Colonic mucosa (tissue), 4 donors: Measurements from ENCODE around the gene MRM2. TPM values are rescaled to one million over a fixed set of nuclear protein-coding genes. Genes with fewer than 3 reads are reported as not detected.

Experiments
- DNase-seq: peaks from one replicate; pipeline ENCODE4 v3.0.0-alpha.2; 2020
- H3K27ac ChIP-seq: fragments of 200-600 bp; one replicate; pipeline ENCODE4 v1.8.0; 2021
- H3K27me3 ChIP-seq: fragments of 200-600 bp; one replicate; pipeline ENCODE4 v1.8.0; 2021
- H3K36me3 ChIP-seq: fragments of 200-600 bp; one replicate; pipeline ENCODE4 v1.8.0; 2021
- H3K4me1 ChIP-seq: fragments of 200-600 bp; one replicate; pipeline ENCODE4 v1.8.0; 2021; ENCODE audit warnings: mild to moderate bottlenecking
- H3K4me3 ChIP-seq: fragments of 200-600 bp; one replicate; pipeline ENCODE4 v1.8.0; 2021
- H3K9ac ChIP-seq, 2 donors: one replicate each; pipeline ENCODE4 v1.7.0; 2013; ENCODE audit warnings: control low read depth in 2 of 2, low read depth in 2 of 2, low read length in 2 of 2
- H3K9me3 ChIP-seq: fragments of 200-600 bp; one replicate; pipeline ENCODE4 v1.8.0; 2021
- intact Hi-C: fragments of 100-400 bp; cut with DNase I; formaldehyde crosslinking; loops from one replicate; pipeline ENCODE4 v1.14.1; 2022
- total RNA-seq, 2 donors: library from RNA; stranded (reverse); fragmentation: NEBNext Ultra II Directional in 1 of 2; extraction: Animal tissue kit (Norgen Biotek cat#: 25700) in 1 of 2; gene quantifications; one replicate each; pipeline ENCODE4 v1.2.1, GENCODE V29; 2021
- TF ChIP-seq, protein P1 (sequence below): fragments of 200-600 bp; IDR thresholded peaks from one replicate; pipeline ENCODE4 v1.8.0; 2022; ENCODE audit warnings: antibody characterized with exemption, mild to moderate bottlenecking
- donor health status: healthy.
- donor health status: DM: no; HTN: no; CAD: no.
- donor health status: DM: no; HTN: no; CAD: no.

MRM2 gene
- total RNA-seq, 2 donors from 2014 or later = 17.3 to 27.0 TPM

GRCh38 chr7:2248984-2249694, 7.1 kb upstream of the MRM2 start:
- DNase-seq = peak; percentile 53
- TF ChIP-seq, protein P1, sequence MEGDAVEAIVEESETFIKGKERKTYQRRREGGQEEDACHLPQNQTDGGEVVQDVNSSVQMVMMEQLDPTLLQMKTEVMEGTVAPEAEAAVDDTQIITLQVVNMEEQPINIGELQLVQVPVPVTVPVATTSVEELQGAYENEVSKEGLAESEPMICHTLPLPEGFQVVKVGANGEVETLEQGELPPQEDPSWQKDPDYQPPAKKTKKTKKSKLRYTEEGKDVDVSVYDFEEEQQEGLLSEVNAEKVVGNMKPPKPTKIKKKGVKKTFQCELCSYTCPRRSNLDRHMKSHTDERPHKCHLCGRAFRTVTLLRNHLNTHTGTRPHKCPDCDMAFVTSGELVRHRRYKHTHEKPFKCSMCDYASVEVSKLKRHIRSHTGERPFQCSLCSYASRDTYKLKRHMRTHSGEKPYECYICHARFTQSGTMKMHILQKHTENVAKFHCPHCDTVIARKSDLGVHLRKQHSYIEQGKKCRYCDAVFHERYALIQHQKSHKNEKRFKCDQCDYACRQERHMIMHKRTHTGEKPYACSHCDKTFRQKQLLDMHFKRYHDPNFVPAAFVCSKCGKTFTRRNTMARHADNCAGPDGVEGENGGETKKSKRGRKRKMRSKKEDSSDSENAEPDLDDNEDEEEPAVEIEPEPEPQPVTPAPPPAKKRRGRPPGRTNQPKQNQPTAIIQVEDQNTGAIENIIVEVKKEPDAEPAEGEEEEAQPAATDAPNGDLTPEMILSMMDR = no peak
- H3K9me3 ChIP-seq = no peaks in the 10 kb centered on the region
- H3K4me1 ChIP-seq = no peaks in the 10 kb centered on the region
- H3K27me3 ChIP-seq = no peaks in the 10 kb centered on the region
- no peaks in the 10 kb centered on the region for H3K36me3 ChIP-seq
- H3K4me3 ChIP-seq = no peak overlapping the region
- H3K27ac ChIP-seq = no peak overlapping the region
- H3K9ac ChIP-seq = peak overlapping the region in 1 of 2 donors; percentile 46
- intact Hi-C loops = loop anchor here (5.0 kb wide), 1 partner anchor 98 kb away; no protein-coding TSS in a partner anchor

DNA sequence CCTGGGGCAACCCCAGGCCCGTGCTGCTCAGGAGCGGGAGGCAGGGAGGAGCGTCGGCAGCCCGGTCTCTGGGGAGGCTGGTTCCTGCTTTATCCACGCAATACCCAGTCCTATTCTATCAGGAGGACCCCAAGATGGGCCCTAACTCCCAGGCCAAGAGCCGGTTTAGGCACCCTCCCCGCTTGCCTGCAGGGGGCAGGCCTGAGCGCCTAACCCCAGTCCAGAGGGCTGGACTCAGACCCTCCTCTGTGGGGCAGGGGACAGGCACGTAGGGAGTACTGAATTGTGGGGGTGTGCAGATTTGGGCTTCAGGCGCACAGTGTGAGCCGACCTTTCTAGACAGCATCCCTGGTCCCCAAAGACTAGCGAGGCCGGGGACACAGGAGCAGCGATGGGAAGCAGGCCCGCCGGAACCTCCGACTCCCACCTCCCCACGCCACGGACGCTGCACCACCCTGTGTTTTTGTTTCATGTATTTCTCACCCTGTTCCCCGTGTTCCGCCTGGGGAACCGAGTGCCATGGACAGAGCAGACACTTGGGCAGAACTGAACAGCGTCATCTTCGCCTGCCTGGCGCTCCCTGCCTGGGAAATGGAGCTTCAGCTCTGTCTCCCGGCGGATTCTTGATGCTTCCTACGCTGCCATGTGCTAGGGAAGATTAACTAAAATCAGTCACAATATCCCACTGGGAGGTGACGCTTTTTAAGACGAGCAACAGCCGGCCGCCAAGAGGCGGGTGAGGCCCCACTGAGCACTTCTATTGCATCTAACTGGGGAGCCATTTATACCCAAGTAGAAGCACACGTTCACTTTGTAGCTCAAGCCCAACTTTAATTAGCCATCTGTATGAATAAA, 5.4 kb upstream of the MRM2 start:
- intact Hi-C loops = loop anchor here (5.0 kb wide), 1 partner anchor 100 kb away; no protein-coding TSS in a partner anchor
- no peak overlapping the region for H3K4me3 ChIP-seq

GRCh38 chr7:2245883-2246675, 4.1 kb upstream of the MRM2 start:
- intact Hi-C loops = loop anchor here (5.0 kb wide), 1 partner anchor 101 kb away; no protein-coding TSS in a partner anchor
- no peak for DNase-seq
- Histone ChIP-seq H3K27me3 (no peaks in the 10 kb centered on the region), H3K9ac (peak overlapping the region in 1 of 2 donors; percentile 24), H3K9me3 (no peaks in the 10 kb centered on the region), H3K4me1 (peaks cover 8% of the 10 kb centered on the region), H3K4me3 (no peak overlapping the region), H3K27ac (no peak overlapping the region), H3K36me3 (no peaks in the 10 kb centered on the region)
- TF ChIP-seq, protein P1 = no peak

More for the DNA sequence above, 5.4 kb upstream of the MRM2 start:
- DNase-seq = no peak
- Histone ChIP-seq H3K9me3 (no peaks in the 10 kb centered on the region), H3K9ac (no peak overlapping the region), H3K27ac (no peak overlapping the region), H3K27me3 (no peaks in the 10 kb centered on the region), H3K4me1 (peaks cover 8% of the 10 kb centered on the region), H3K36me3 (no peaks in the 10 kb centered on the region)
- TF ChIP-seq, protein P1 = peak; percentile 36

DNA sequence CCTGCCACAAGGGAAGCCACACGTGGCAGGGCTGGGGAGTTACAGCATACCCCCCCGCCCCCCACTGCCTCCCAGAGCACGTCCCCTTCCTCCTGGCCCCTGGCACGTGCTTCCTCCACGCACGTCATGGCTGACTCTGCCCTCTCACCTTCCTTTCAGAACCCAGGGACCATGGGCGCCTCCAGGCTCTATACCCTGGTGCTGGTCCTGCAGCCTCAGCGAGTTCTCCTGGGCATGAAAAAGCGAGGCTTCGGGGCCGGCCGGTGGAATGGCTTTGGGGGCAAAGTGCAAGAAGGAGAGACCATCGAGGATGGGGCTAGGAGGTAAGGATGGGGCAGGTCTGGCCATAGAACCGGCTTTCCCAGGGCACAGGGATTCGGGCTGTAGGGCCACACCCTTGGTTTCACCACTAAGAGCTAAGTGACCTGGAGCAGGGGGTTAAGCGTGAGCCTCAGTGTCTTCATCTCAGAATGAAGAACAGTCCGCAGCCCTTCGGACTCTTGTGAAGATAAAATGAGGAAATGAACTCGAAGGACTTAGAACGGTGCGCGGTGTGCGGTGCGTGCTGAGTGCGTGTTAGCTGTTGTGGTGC, 2.5 kb upstream of the MRM2 start:
- no peaks in the 10 kb centered on the region for H3K9me3 ChIP-seq
- no peak overlapping the region for H3K4me3 ChIP-seq
- H3K9ac ChIP-seq = no peak overlapping the region
- no peak for DNase-seq
- TF ChIP-seq, protein P1 = no peak
- H3K4me1 ChIP-seq = peaks cover 8% of the 10 kb centered on the region
- no peaks in the 10 kb centered on the region for H3K36me3 ChIP-seq
- no peak overlapping the region for H3K27ac ChIP-seq
- intact Hi-C loops = no loop called here
- no peaks in the 10 kb centered on the region for H3K27me3 ChIP-seq

- Histone ChIP-seq H3K4me1 (peaks cover 8% of the 10 kb centered on the region), H3K9ac (peak overlapping the region in 1 of 2 donors; percentile 3), H3K9me3 (no peaks in the 10 kb centered on the region), H3K4me3 (no peak overlapping the region), H3K36me3 (no peaks in the 10 kb centered on the region), H3K27ac (no peak overlapping the region), H3K27me3 (no peaks in the 10 kb centered on the region)
- intact Hi-C loops = no loop called here
- TF ChIP-seq, protein P1 = no peak
- no peak for DNase-seq
Measured at GRCh38 chr7:2243458-2243857, 1.5 kb upstream of the MRM2 start.
